ENCODE results near the gene BHLHA9.
"Not testable (repeated sequence)": the region's sequence is repeated elsewhere in the genome, so short reads cannot be mapped to it uniquely, and the experiment has no call there.

Gene BHLHA9

DNA sequence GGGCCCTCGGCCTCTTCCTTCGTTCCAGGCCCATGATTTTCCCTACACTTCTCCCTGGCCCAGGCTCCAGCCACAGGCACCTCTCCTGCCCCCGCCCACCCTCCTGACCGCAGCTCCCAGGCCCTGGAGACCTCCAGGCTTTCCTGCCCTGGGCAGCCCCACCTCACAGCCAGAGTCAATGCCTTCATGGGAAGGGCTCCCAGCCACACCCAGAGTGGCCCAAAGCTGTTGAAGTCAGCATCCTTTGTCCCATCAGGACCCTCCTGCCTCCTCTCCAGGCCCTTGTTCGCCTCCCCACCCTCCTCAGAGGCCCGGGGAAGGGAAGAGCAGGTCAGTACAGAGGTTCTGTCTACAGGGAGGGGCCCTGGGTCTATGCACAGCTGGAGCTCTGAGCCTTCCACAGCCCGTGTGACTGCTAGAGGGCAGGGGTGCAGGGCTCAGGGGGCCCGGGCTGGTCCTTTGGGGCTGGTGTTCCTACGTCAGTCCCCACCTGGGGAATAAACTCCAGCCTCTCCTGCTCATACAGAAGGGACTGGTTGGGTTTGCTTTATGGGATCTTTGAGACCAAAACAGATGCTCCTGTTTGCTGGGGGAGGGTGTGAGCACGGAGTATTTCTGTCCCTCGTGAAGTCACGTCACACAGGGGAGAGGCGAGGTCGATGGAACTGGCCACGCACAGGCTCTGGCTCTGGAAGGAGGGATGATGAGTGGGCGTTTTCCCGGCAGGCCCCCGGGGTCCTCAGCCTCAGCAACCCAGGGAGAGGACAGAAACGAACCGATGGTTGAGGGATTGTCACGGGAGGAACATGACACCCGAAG lies 29.5 kb downstream of the BHLHA9 start:
- no peak for DNase-seq (ENCODE audit: low read depth in 2 of 3, low spot score in 2 of 3)

GRCh38 chr17:1300371-1300905 lies 30.2 kb downstream of the BHLHA9 start:
- DNase-seq (ENCODE audit: low read depth in 2 of 3, low spot score in 2 of 3): no peak

DNA sequence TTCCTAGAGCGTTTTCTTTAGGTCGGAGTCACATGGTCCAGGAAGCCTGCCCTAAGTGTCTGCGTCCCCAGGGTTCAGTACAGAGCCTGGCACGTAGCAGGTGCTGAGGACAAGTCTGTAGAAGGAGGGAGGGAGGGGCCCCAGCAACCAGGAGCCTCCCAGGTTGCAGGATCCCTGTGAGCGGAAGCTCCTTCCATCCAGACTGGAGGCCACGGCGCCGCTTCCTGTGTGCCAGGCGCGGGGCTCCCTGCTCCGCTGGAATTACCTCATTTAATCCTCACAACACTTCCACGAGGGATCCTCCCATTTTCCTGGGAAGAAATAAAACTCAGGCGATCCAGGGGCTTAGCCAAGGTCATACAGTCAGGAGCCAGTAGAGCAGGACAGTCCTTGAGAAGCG lies 31.3 kb downstream of the BHLHA9 start:
- DNase-seq (ENCODE audit: low read depth in 2 of 3, low spot score in 2 of 3): no peak

DNA sequence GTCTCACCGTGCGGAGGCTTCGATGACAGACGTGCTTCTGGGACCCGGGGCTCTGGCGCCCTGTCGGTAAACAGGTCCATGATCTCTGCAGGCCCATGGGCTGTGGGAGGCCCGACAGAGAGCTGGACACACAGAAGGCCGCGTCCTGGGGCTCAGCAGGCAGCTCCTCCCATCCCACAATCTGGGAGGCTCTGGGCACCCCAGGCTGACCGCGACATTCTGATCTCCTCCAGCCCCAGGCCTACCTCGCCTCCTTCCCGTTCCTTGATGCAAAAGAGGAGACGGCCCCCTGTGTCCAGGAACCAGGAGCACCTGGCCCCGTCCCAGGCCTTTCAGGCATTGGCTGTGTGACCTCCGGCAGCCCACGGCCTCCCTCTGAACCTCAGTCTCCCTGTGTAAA lies 32.5 kb downstream of the BHLHA9 start:
- DNase-seq (ENCODE audit: low read depth in 2 of 3, low spot score in 2 of 3): no peak

GRCh38 chr17:1304522-1304921 lies 34.3 kb downstream of the BHLHA9 start:
- no peak for DNase-seq (ENCODE audit: low read depth in 2 of 3, low spot score in 2 of 3)

- DNase-seq (ENCODE audit: low read depth in 2 of 3, low spot score in 2 of 3): no peak
These were observed 34.8 kb downstream of the BHLHA9 start for GRCh38 chr17:1304962-1305563.

DNA sequence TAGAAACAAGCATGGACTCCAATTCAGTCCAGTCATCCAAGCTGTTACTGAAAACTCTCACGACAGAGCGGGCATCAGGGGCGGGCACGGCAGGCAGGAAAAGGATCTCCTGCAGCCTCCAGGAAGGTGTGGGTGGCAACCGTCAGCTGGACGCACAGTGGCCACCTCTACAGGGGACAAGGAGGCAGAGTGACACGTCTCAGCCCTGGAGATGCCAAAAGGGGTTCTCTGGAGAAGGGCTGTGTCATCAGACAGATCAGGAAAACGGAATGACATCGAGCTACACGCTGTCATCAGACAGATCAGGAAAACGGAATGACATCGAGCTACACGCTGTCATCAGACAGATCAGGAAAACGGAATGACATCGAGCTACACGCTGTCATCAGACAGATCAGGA lies 37.6 kb downstream of the BHLHA9 start:
- not testable (repeated sequence) for DNase-seq (ENCODE audit: low read depth in 2 of 3, low spot score in 2 of 3)

- no peak for DNase-seq (ENCODE audit: low read depth in 2 of 3, low spot score in 2 of 3)
These were observed 42.1 kb downstream of the BHLHA9 start for GRCh38 chr17:1312261-1312870.

- no peak for DNase-seq (ENCODE audit: low read depth in 2 of 3, low spot score in 2 of 3)
These were observed 43.2 kb downstream of the BHLHA9 start for GRCh38 chr17:1313270-1314005.

- DNase-seq (ENCODE audit: low read depth in 2 of 3, low spot score in 2 of 3): no peak
These were observed 45.2 kb downstream of the BHLHA9 start for GRCh38 chr17:1315409-1315808.

DNA sequence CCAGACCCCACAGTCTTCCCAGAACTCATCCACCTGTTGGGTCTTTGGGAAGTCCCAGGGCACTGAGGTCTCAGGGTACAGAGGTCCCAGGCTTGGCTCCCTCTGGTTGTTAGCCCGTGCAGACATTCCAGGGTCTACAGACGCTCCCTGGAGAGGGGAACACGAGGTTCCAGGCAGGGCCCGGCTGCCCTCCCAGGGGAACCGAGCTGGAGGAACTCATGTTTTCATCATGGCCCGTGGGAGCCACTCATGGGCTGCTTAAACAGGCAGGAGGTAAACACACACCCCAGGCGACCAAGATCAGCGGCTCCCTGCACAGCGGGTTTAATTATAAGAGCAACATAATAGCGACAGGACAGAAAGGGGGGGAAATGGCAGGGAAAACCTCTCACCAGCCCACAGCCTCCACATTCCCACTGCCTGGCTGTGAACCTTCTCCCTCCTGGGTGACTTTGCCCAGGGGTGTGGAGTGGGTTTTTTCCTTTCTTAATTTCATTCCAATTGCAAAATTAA lies 45.7 kb downstream of the BHLHA9 start:
- no peak for DNase-seq (ENCODE audit: low read depth in 2 of 3, low spot score in 2 of 3)

All from activated CD8-positive, alpha-beta memory T cell treated with anti-CD3 and anti-CD28 coated beads for 48 hours (primary cell).